ENCODE measurements around the gene GNPTG.

Gene GNPTG

GRCh38 chr16:1347286-1347855 is 4.4 kb upstream of the GNPTG start:
- DNase-seq (ENCODE audit: low spot score) = no peak

GRCh38 chr16:1347962-1348361 is 3.8 kb upstream of the GNPTG start:
- DNase-seq (ENCODE audit: low spot score) = no peak

GRCh38 chr16:1348441-1348840 is 3.3 kb upstream of the GNPTG start:
- no peak for DNase-seq (ENCODE audit: low spot score)

GRCh38 chr16:1348926-1349325 is 2.8 kb upstream of the GNPTG start:
- DNase-seq (ENCODE audit: low spot score) = no peak

GRCh38 chr16:1349351-1349750 is 2.4 kb upstream of the GNPTG start:
- no peak for DNase-seq (ENCODE audit: low spot score)

- no peak for DNase-seq (ENCODE audit: low spot score)
Observed at GRCh38 chr16:1349951-1350350, 1.8 kb upstream of the GNPTG start.

- no peak for DNase-seq (ENCODE audit: low spot score)
Observed at GRCh38 chr16:1350691-1351090, 1.0 kb upstream of the GNPTG start.

GRCh38 chr16:1351215-1351581 is 533 bp upstream of the GNPTG start:
- DNase-seq (ENCODE audit: low spot score) = no peak

- DNase-seq (ENCODE audit: low spot score) = no peak
Observed at GRCh38 chr16:1354815-1355540, 3.2 kb downstream of the GNPTG start.

GRCh38 chr16:1355591-1355990 is 3.9 kb downstream of the GNPTG start:
- DNase-seq (ENCODE audit: low spot score) = no peak

GRCh38 chr16:1356061-1356900 is 4.5 kb downstream of the GNPTG start:
- DNase-seq (ENCODE audit: low spot score) = no peak

GRCh38 chr16:1357906-1358566 is 6.3 kb downstream of the GNPTG start:
- no peak for DNase-seq (ENCODE audit: low spot score)

GRCh38 chr16:1361685-1362360 is 10.1 kb downstream of the GNPTG start:
- DNase-seq (ENCODE audit: low spot score) = no peak

- no peak for DNase-seq (ENCODE audit: low spot score)
Observed at GRCh38 chr16:1362807-1363206, 11.1 kb downstream of the GNPTG start.

- DNase-seq (ENCODE audit: low spot score) = peak; percentile 77
Observed at GRCh38 chr16:1363501-1364041, 11.8 kb downstream of the GNPTG start.

GRCh38 chr16:1364510-1364909 is 12.8 kb downstream of the GNPTG start:
- DNase-seq (ENCODE audit: low spot score) = no peak

- no peak for DNase-seq (ENCODE audit: low spot score)
Observed at GRCh38 chr16:1366060-1366711, 14.5 kb downstream of the GNPTG start.

GRCh38 chr16:1366712-1367299 is 15.1 kb downstream of the GNPTG start:
- no peak for DNase-seq (ENCODE audit: low spot score)

GRCh38 chr16:1367486-1368174 is 15.9 kb downstream of the GNPTG start:
- DNase-seq (ENCODE audit: low spot score) = no peak
